HCT116 (cell line): ENCODE results near the gene CFAP46. TPM values are rescaled to one million over a fixed set of nuclear protein-coding genes. Genes with fewer than 3 reads are reported as not detected.

Source experiments
- ATAC-seq: fragments of 200-7000 bp; cut with Tn5 transposase; 2 replicates; pipeline ENCODE4 v1.9.1; 2020; ENCODE audit warnings: mild to moderate bottlenecking, moderate library complexity
- BruUV-seq: library from RNA; stranded (reverse); fragments of 400-500 nt; replicated peaks from 2 replicates; lab custom pipeline; 2021; lab: Mats Ljungman, UMichigan
- CTCF ChIA-PET: fragments of 300-600 bp; sonication (Branson Sonifier 250); formaldehyde crosslinking; loops from one replicate; lab custom pipeline; 2021; ENCODE audit warnings: antibody characterized with exemption; lab: Charles Lee
- POLR2A ChIA-PET: fragments of 300-600, 350-600 bp; sonication (Branson Sonifier 250); formaldehyde crosslinking; loops from one replicate; lab custom pipeline; 2021; ENCODE audit warnings: antibody characterized with exemption; lab: Charles Lee
- RAD21 ChIA-PET, 2 experiments: fragments of 300-600 bp; sonication (Branson Sonifier 250); formaldehyde crosslinking; loops; one replicate each; lab custom pipeline; 2023; ENCODE audit warnings: low total read pairs in 2 of 2; ENCODE audit not compliant: uncharacterized antibody in 2 of 2, unreplicated experiment in 2 of 2, low non-redundant PET in 1 of 2; lab: Charles Lee
- DNase-seq: peaks from one replicate; pipeline ENCODE4 v3.0.0-alpha.2; 2010; ENCODE audit warnings: low read depth, low spot score
- H2AFZ ChIP-seq: fragments of 200-600 bp; shearing (Covaris generic), sonication (generic); 2 replicates; pipeline ENCODE4 v1.6.1; 2017; ENCODE audit warnings: low read depth, mixed run types, mixed read lengths, antibody characterized with exemption, low read length; ENCODE audit not compliant: poor library complexity, severe bottlenecking
- H3K27ac ChIP-seq: 2 replicates; pipeline ENCODE4 v1.5.1; 2012; ENCODE audit warnings: low read depth, low read length
- H3K27me3 ChIP-seq: fragments of 200-600 bp; sonication (generic); 2 replicates; pipeline ENCODE4 v1.6.1; 2016; ENCODE audit warnings: mixed run types, low read length, mixed read lengths; ENCODE audit not compliant: insufficient read depth
- H3K36me3 ChIP-seq, 2 experiments: fragments of 200-500 bp in 1 of 2; fragments of 200-600 bp in 1 of 2; sonication (Bioruptor generic) in 1 of 2; sonication (generic) in 1 of 2; 2 replicates each; pipeline versions ENCODE4 v1.5.1 to v1.6.1; 2014 to 2016; ENCODE audit warnings: low read length in 2 of 2, inconsistent platforms in 1 of 2, mixed read lengths in 1 of 2, mixed run types in 1 of 2; ENCODE audit not compliant: insufficient read depth in 2 of 2, control insufficient read depth in 1 of 2
- H3K4me1 ChIP-seq, 2 experiments: fragments of 200-600 bp in 1 of 2; sonication (generic) in 1 of 2; 2 replicates each; pipeline versions ENCODE4 v1.5.1 to v1.6.1; 2012 to 2017; ENCODE audit warnings: low read length in 2 of 2, inconsistent platforms in 1 of 2, mild to moderate bottlenecking in 1 of 2, mixed read lengths in 1 of 2, mixed run types in 1 of 2, moderate library complexity in 1 of 2; ENCODE audit not compliant: insufficient read depth in 2 of 2, control insufficient read depth in 1 of 2
- H3K4me2 ChIP-seq: fragments of 200-600 bp; sonication (generic); 2 replicates; pipeline ENCODE4 v1.6.1; 2017; ENCODE audit warnings: mixed run types, low read length, mixed read lengths
- H3K4me3 ChIP-seq, 2 experiments: fragments of 200-600 bp in 1 of 2; sonication (generic) in 1 of 2; replicated peaks in 1 of 2; 2 replicates each; pipeline ENCODE4 v1.5.1; 2011 to 2016; ENCODE audit warnings: low read length in 2 of 2, control low read depth in 1 of 2, low read depth in 1 of 2, mild to moderate bottlenecking in 1 of 2, mixed read lengths in 1 of 2, mixed run types in 1 of 2
- H3K79me2 ChIP-seq: fragments of 200-600 bp; sonication (generic); 2 replicates; pipeline ENCODE4 v1.6.1; 2017; ENCODE audit warnings: mild to moderate bottlenecking, mixed run types, low read length, moderate library complexity, mixed read lengths; ENCODE audit not compliant: insufficient read depth
- H3K9ac ChIP-seq: fragments of 200-600 bp; sonication (generic); 2 replicates; pipeline ENCODE4 v1.6.1; 2016; ENCODE audit warnings: low read length, mixed read lengths
- H3K9me2 ChIP-seq: fragments of 200-600 bp; sonication (generic), shearing (Covaris generic); 2 replicates; pipeline ENCODE4 v1.6.1; 2017; ENCODE audit warnings: mixed run types, mild to moderate bottlenecking, moderate library complexity; ENCODE audit not compliant: insufficient read depth
- H3K9me3 ChIP-seq, 2 experiments: fragments of 200-500 bp in 1 of 2; fragments of 200-600 bp in 1 of 2; sonication (Bioruptor generic) in 1 of 2; sonication (generic) in 1 of 2; 2 replicates each; pipeline ENCODE4 v1.6.1; 2014 to 2017; ENCODE audit warnings: low read length in 2 of 2, mixed read lengths in 2 of 2, inconsistent platforms in 1 of 2, low read depth in 1 of 2, mild to moderate bottlenecking in 1 of 2, mixed run types in 1 of 2, moderate library complexity in 1 of 2; ENCODE audit not compliant: control insufficient read depth in 1 of 2, insufficient read depth in 1 of 2
- H4K20me1 ChIP-seq: fragments of 200-600 bp; sonication (generic), shearing (Covaris generic); 2 replicates; pipeline ENCODE4 v1.6.1; 2017; ENCODE audit warnings: mixed run types, mild to moderate bottlenecking, moderate library complexity; ENCODE audit not compliant: insufficient read depth
- JUND ChIP-seq: IDR thresholded peaks from 2 replicates; pipeline ENCODE4 v1.6.1; 2012
- POLR2A ChIP-seq: IDR thresholded peaks from 2 replicates; pipeline ENCODE4 v1.7.0; 2011; ENCODE audit warnings: borderline replicate concordance; ENCODE audit not compliant: insufficient read depth, insufficient read length; ENCODE audit errors: extremely low read depth
- intact Hi-C: fragments of 100-400 bp; cut with micrococcal nuclease; formaldehyde crosslinking; loops from 2 replicates; pipeline ENCODE4 v1.10.0; 2022
- total RNA-seq: library from RNA; stranded (reverse); gene quantifications from one replicate; pipeline ENCODE4 v1.2.1, GENCODE V29; 2021; ENCODE audit not compliant: unreplicated experiment
- TF ChIP-seq, protein P1 (sequence below): IDR thresholded peaks from 2 replicates; pipeline ENCODE4 v1.6.1; 2012; ENCODE audit warnings: low read depth

Gene CFAP46
- total RNA-seq, 1 experiment from 2014 or later = 1.4 TPM

DNA sequence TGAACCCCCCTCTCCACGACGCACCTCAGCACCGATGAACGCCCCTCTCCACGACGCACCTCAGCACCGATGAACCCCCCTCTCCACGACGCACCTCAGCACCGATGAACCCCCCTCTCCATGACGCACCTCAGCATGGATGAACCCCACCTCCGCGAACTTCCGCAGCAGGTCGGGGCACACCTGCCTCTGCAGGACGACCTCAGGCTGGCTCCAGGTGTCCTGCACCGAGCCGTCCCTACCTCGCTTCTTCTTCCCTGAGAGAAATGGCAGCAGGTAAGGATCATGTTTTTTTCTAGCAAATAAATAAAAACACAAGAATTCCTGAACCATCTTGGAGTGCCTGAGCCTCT is 24.1 kb downstream of the CFAP46 start:
- no peaks in the 10 kb centered on the region for H4K20me1 ChIP-seq
- ChIA-PET CTCF (no interaction called here), POLR2A (no interaction called here), RAD21 (no interaction called here)
- H3K9me3 ChIP-seq = no peaks in the 10 kb centered on the region
- no peak overlapping the region for H3K4me2 ChIP-seq
- no peak overlapping the region for H3K9ac ChIP-seq
- no peak for DNase-seq
- no peaks in the 10 kb centered on the region for H3K4me1 ChIP-seq
- no peaks in the 10 kb centered on the region for H3K9me2 ChIP-seq
- H3K36me3 ChIP-seq = no peaks in the 10 kb centered on the region
- H3K27ac ChIP-seq = no peak overlapping the region
- H3K79me2 ChIP-seq = no peaks in the 10 kb centered on the region
- H2AFZ ChIP-seq = no peak overlapping the region
- no TSS peak for BruUV-seq
- no peak for TF ChIP-seq JUND
- H3K27me3 ChIP-seq = no peaks in the 10 kb centered on the region
- H3K4me3 ChIP-seq = no peak overlapping the region
- ATAC-seq = no peak
- intact Hi-C loops = no loop called here

DNA sequence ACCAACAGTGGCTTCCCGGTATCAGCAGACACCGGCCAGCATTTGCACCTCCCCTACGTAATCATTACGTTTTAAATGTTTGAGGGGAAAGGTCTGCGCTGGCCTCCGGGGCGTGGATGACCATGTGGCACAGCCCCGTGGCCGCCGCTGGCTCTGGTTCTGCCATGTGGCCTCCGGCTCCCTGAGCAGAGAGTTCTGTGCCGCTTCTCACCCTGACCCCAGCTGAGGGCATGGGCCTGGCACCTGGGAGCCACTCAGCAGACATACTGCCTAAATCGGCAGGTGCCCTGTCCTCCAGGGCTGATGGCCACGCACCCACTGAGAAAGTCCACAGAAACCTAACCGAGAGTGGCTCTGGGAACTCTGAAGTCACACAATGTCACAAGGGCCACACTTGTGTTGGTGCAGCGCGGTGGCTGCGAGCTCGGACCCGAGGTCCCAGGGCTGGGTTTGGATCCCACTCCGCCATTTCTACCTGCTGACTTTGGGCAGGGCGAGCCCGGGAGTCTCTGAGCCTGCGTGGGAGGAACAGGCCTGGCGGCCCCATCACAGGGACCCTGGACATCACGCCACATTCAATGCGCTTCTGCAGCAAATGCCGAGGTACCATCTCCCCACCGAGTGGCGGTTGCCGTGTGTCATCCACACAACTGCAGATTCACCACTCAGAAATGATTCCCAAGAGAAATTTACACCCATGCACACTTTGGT is 25.3 kb downstream of the CFAP46 start:
- no peaks in the 10 kb centered on the region for H3K9me3 ChIP-seq
- TF ChIP-seq, protein P1, sequence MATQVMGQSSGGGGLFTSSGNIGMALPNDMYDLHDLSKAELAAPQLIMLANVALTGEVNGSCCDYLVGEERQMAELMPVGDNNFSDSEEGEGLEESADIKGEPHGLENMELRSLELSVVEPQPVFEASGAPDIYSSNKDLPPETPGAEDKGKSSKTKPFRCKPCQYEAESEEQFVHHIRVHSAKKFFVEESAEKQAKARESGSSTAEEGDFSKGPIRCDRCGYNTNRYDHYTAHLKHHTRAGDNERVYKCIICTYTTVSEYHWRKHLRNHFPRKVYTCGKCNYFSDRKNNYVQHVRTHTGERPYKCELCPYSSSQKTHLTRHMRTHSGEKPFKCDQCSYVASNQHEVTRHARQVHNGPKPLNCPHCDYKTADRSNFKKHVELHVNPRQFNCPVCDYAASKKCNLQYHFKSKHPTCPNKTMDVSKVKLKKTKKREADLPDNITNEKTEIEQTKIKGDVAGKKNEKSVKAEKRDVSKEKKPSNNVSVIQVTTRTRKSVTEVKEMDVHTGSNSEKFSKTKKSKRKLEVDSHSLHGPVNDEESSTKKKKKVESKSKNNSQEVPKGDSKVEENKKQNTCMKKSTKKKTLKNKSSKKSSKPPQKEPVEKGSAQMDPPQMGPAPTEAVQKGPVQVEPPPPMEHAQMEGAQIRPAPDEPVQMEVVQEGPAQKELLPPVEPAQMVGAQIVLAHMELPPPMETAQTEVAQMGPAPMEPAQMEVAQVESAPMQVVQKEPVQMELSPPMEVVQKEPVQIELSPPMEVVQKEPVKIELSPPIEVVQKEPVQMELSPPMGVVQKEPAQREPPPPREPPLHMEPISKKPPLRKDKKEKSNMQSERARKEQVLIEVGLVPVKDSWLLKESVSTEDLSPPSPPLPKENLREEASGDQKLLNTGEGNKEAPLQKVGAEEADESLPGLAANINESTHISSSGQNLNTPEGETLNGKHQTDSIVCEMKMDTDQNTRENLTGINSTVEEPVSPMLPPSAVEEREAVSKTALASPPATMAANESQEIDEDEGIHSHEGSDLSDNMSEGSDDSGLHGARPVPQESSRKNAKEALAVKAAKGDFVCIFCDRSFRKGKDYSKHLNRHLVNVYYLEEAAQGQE = no peak
- no peak for TF ChIP-seq POLR2A
- H4K20me1 ChIP-seq = no peaks in the 10 kb centered on the region
- no peaks in the 10 kb centered on the region for H3K27me3 ChIP-seq
- intact Hi-C loops = no loop called here
- ChIA-PET CTCF (no interaction called here), RAD21 (no interaction called here), POLR2A (no interaction called here)
- BruUV-seq = no TSS peak
- no peaks in the 10 kb centered on the region for H3K79me2 ChIP-seq
- DNase-seq (no peak), ATAC-seq (no peak)
- no peak overlapping the region for H3K9ac ChIP-seq
- H2AFZ ChIP-seq = no peak overlapping the region
- H3K9me2 ChIP-seq = no peaks in the 10 kb centered on the region
- H3K36me3 ChIP-seq = no peaks in the 10 kb centered on the region
- no peaks in the 10 kb centered on the region for H3K4me1 ChIP-seq
- no peak overlapping the region for H3K4me3 ChIP-seq
- H3K4me2 ChIP-seq = no peak overlapping the region
- H3K27ac ChIP-seq = no peak overlapping the region
